Breast epithelium (tissue), 4 donors: ENCODE data around the gene PALS1. TPM values are rescaled to one million over a fixed set of nuclear protein-coding genes. Genes with fewer than 3 reads are reported as not detected.

Source experiments
- DNase-seq, 2 donors: peaks; one replicate each; pipeline ENCODE4 v3.0.0-alpha.2; 2019; ENCODE audit warnings: low spot score in 2 of 2
- H3K27ac ChIP-seq, 2 donors: fragments of 200-600 bp; sonication (generic) in 1 of 2; one replicate each; pipeline ENCODE4 v1.5.1; 2016 to 2019; ENCODE audit warnings: mild to moderate bottlenecking in 1 of 2
- H3K27me3 ChIP-seq, 2 donors: fragments of 200-600 bp; sonication (generic) in 1 of 2; one replicate each; pipeline versions ENCODE4 v1.5.1 to v1.6.0; 2017 to 2019; ENCODE audit warnings: control low read depth in 1 of 2, mild to moderate bottlenecking in 1 of 2
- H3K36me3 ChIP-seq: fragments of 200-600 bp; one replicate; pipeline ENCODE4 v1.5.1; 2019
- H3K4me1 ChIP-seq, 2 donors: fragments of 200-600 bp; sonication (generic); one replicate each; pipeline ENCODE4 v1.5.1; 2016 to 2019; ENCODE audit warnings: control low read depth in 1 of 2
- H3K4me3 ChIP-seq, 3 donors: fragments of 200-600 bp; sonication (generic); 1 replicate in 2 of 3; 2 replicates in 1 of 3; pipeline ENCODE4 v1.5.1; 2016 to 2019; ENCODE audit warnings: mild to moderate bottlenecking in 3 of 3, moderate library complexity in 2 of 3
- H3K9me3 ChIP-seq, 2 donors: fragments of 200-600 bp; sonication (generic) in 1 of 2; one replicate each; pipeline ENCODE4 v1.5.1; 2016 to 2019; ENCODE audit warnings: control low read depth in 1 of 2
- POLR2A ChIP-seq: fragments of 450-650 bp; IDR thresholded peaks from one replicate; pipeline ENCODE4 v1.6.1; 2016; ENCODE audit warnings: antibody characterized with exemption, mild to moderate bottlenecking, moderate library complexity
- POLR2AphosphoS5 ChIP-seq, 3 donors: sonication (generic); formaldehyde crosslinking; IDR thresholded peaks; one replicate each; pipeline ENCODE4 v1.6.1; 2017; ENCODE audit warnings: antibody characterized with exemption in 3 of 3
- intact Hi-C: fragments of 100-400 bp; cut with DNase I; formaldehyde crosslinking; loops from one replicate; pipeline ENCODE4 v1.15.1; 2023; ENCODE audit warnings: low total_unique reads
- total RNA-seq, 3 donors: library from RNA; depleted of rRNA; stranded (reverse); fragments of >200 nt; gene quantifications; one replicate each; pipeline ENCODE4 v1.1.0, GENCODE V29; 2016
- TF ChIP-seq, protein P1 (sequence below), 3 donors: fragments of 450-650 bp; IDR thresholded peaks; one replicate each; pipeline ENCODE4 v1.5.1; 2016 to 2017; ENCODE audit warnings: antibody characterized with exemption in 3 of 3, mild to moderate bottlenecking in 3 of 3, moderate library complexity in 3 of 3

The PALS1 gene
- total RNA-seq = 10 to 100 TPM; 15.4 to 41.3 (median 27.2) TPM

DNA sequence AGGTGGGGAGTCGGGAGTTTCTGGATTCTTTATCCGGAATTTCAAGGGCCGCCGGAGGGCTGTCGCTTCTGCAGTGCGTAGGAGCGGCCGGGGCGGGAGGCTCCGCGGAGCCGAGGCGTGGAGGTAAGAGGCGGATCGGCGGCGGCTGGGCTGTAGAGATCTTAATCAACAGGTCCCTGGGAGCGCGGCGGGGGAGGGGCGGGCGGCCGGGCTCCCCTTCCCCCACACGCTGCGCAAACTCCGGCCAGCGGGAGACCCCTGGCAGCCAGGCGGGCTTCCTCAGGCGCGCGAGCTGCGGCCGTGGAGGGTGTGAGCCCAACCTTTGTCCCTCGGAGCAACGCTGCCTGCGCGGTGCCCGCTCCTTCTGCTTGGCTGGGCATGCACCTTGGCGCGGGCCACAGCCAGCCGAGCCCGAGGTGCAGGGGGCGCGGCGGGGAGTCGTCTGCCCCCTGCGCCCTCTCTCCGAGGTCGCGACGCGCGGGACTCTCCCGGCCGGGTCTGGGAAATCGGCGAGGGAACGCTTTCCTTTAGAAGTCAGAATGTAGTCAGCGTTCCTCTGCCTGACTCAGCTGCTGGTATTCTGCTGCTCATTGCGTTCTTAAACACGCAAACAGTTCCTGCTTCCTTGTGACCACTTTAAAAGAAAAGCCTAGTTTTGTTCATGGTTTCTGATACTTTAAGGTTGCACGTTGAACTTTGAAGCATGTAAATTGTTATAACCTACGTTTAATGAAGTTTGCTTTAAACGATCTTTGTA is at the start of gene PALS1:
Gene PALS1 (plus strand): TSS at position 25 of the 757 bp plus-strand sequence. CDS start 37,736 bp downstream, outside the sequence.
- H3K4me3 ChIP-seq = peak within 1 kb of the TSS; percentile 79 to 94 (median 90)
- H3K9me3 ChIP-seq = no peaks in the 10 kb centered on the region
- H3K36me3 ChIP-seq = no peaks in the 10 kb centered on the region
- TF ChIP-seq, protein P1, sequence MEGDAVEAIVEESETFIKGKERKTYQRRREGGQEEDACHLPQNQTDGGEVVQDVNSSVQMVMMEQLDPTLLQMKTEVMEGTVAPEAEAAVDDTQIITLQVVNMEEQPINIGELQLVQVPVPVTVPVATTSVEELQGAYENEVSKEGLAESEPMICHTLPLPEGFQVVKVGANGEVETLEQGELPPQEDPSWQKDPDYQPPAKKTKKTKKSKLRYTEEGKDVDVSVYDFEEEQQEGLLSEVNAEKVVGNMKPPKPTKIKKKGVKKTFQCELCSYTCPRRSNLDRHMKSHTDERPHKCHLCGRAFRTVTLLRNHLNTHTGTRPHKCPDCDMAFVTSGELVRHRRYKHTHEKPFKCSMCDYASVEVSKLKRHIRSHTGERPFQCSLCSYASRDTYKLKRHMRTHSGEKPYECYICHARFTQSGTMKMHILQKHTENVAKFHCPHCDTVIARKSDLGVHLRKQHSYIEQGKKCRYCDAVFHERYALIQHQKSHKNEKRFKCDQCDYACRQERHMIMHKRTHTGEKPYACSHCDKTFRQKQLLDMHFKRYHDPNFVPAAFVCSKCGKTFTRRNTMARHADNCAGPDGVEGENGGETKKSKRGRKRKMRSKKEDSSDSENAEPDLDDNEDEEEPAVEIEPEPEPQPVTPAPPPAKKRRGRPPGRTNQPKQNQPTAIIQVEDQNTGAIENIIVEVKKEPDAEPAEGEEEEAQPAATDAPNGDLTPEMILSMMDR (IDR thresholded peaks at IDR 0.05) = no peak
- peak; percentile 43 to 64 (median 53) for TF ChIP-seq POLR2AphosphoS5 (IDR thresholded peaks at IDR 0.05)
- peak; percentile 23 for TF ChIP-seq POLR2A
- H3K27me3 ChIP-seq = no peaks in the 10 kb centered on the region
- no peak for DNase-seq
- peak within 1 kb of the TSS; percentile 99 for H3K27ac ChIP-seq
- no peaks in the 10 kb centered on the region for H3K4me1 ChIP-seq
- intact Hi-C loops = no loop called here

DNA sequence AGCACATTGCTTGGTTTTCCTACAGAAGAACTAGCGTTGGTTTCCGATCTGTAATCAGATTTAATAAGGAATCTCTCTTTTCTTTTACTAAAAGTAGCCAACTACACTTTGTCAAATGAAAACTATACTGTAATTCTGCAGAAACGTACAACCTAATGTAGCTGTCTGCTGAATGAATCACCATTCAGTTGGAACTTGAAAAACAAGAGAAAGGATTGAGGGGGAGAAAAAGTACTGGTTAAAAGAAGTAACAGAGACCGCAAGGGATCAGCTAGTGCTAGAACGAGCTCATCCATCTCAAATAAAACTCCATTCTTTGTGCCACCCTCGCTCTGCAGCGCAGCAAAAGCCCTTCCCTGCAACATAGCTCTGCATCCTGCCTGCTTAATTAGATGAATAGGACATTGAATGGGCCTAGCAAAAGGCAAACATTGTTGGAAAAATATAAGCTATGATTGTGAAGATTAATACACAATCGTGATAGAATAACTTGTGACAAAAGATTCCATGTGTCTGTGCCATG is 49.4 kb upstream of the PALS1 start:
- TF ChIP-seq POLR2AphosphoS5 (IDR thresholded peaks at IDR 0.05) = no peak
- TF ChIP-seq POLR2A = no peak
- H3K27me3 ChIP-seq = no peaks in the 10 kb centered on the region
- no peak overlapping the region for H3K27ac ChIP-seq
- no peaks in the 10 kb centered on the region for H3K9me3 ChIP-seq
- intact Hi-C loops = no loop called here
- no peak overlapping the region for H3K4me3 ChIP-seq
- no peaks in the 10 kb centered on the region for H3K36me3 ChIP-seq
- no peaks in the 10 kb centered on the region for H3K4me1 ChIP-seq
- no peak for DNase-seq

DNA sequence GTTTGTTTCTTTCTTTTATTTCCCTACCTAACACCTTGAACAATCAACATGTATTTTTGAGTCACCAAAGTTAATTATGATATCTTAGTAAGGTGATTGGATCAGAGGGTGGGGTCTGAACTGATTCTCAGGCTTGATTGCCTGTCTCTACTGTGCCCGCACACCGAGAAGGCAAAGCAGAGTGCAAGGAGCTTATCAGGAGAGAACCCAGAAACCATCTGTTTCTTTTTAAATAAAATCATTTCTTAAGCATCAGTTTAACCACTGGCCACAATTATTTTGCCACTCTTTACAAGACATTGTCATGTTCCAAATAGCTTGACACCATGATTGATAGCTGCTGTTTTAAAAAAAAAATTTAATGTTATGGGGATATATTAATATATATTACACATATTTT is 48.9 kb upstream of the PALS1 start:
- H3K4me3 ChIP-seq = no peak overlapping the region
- no peak for TF ChIP-seq POLR2AphosphoS5 (IDR thresholded peaks at IDR 0.05)
- no peak for TF ChIP-seq POLR2A
- TF ChIP-seq, protein P1 (IDR thresholded peaks at IDR 0.05) = no peak
- H3K27ac ChIP-seq = no peak overlapping the region
- no peak for DNase-seq
- H3K9me3 ChIP-seq = no peaks in the 10 kb centered on the region
- H3K27me3 ChIP-seq = no peaks in the 10 kb centered on the region
- no peaks in the 10 kb centered on the region for H3K36me3 ChIP-seq
- no peaks in the 10 kb centered on the region for H3K4me1 ChIP-seq
- intact Hi-C loops = no loop called here

DNA sequence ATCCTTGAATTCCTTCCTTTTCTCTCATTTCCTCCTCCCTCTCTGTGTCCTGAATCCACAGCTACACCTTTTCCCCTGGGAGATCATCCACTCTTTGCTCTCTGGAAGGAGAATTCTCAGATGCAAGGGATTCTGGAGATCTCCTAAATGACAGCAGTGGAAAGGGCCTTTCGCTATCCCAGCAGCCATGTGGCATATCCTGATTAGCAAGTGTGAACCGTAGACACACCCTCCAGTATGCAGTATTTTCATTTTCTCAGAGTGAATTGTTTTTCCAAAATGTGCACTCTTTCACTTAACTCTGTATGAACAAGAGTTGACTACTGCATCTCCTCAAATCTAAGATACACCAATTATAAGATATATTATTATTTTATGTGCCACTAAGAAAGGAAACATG is 46.0 kb upstream of the PALS1 start:
- no peaks in the 10 kb centered on the region for H3K4me1 ChIP-seq
- H3K9me3 ChIP-seq = no peaks in the 10 kb centered on the region
- intact Hi-C loops = no loop called here

DNA sequence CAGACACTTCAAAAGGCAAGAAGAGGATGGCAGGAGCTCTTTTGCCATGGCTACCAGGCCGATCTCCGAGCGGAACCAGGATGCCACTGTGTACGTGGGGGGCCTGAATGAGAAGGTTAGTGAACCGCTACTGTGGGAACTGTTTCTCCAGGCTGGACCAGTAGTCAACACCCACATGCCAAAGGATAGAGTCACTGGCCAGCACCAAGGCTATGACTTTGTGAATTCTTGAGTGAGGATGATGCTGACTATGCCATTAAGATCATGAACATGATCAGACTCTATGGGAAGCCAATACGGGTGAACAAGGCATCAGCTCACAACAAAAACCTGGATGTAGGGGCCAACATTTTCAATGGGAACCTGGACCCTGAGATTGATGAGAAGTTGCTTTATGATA is 42.2 kb upstream of the PALS1 start:
- Histone ChIP-seq H3K27me3 (no peaks in the 10 kb centered on the region), H3K9me3 (no peaks in the 10 kb centered on the region), H3K4me3 (no peak overlapping the region), H3K36me3 (no peaks in the 10 kb centered on the region), H3K27ac (no peak overlapping the region), H3K4me1 (no peaks in the 10 kb centered on the region)
- intact Hi-C loops = no loop called here
- DNase-seq = no peak
- TF ChIP-seq, protein P1 (IDR thresholded peaks at IDR 0.05) = no peak
- no peak for TF ChIP-seq POLR2AphosphoS5 (IDR thresholded peaks at IDR 0.05)
- no peak for TF ChIP-seq POLR2A

More for the DNA sequence above, 46.0 kb upstream of the PALS1 start:
- Histone ChIP-seq H3K27me3 (no peaks in the 10 kb centered on the region), H3K27ac (no peak overlapping the region), H3K4me3 (no peak overlapping the region), H3K36me3 (no peaks in the 10 kb centered on the region)
- DNase-seq = no peak
- no peak for TF ChIP-seq POLR2A
- no peak for TF ChIP-seq POLR2AphosphoS5 (IDR thresholded peaks at IDR 0.05)
- TF ChIP-seq, protein P1 (IDR thresholded peaks at IDR 0.05) = no peak
